ENCODE data around the gene SCN9A. TPM values are rescaled to one million over a fixed set of nuclear protein-coding genes. Genes with fewer than 3 reads are reported as not detected.

Gene SCN9A
- total and polyA plus RNA-seq, 2 of the 8 experiments (the other 6 are each of a cell fraction or from before 2014, with no cell fraction given) = 1.6 to 6.2 TPM

GRCh38 chr2:166278856-166279255 lies 96.9 kb downstream of the SCN9A start:
- H4K91ac ChIP-seq (replicated peaks; ENCODE audit: insufficient read length, low read length) = no peak overlapping the region
- H2BK5ac ChIP-seq (ENCODE audit: low read depth, low read length) = no peak overlapping the region
- H4K20me1 ChIP-seq (replicated peaks in 1 of 2; ENCODE audit: control insufficient read depth in 1 of 2, insufficient read depth in 2 of 2, low read length in 2 of 2) = no peaks in the 10 kb centered on the region
- DNase-seq (ENCODE audit: low read depth in 1 of 2, low spot score in 2 of 2) = no peak
- H2AK5ac ChIP-seq (ENCODE audit: low read depth, low read length) = no peak overlapping the region
- no peak overlapping the region for H3K27ac ChIP-seq (ENCODE audit: low read depth, low read length)
- no peak overlapping the region for H2BK12ac ChIP-seq (ENCODE audit: low read depth, low read length)
- H3K4me3 ChIP-seq (ENCODE audit: extremely low read depth in 1 of 4, insufficient read depth in 2 of 4, low read depth in 3 of 4, low read length in 4 of 4) = no peak overlapping the region
- no peak overlapping the region for H3K4me2 ChIP-seq (ENCODE audit: insufficient read depth in 1 of 2, low read depth in 2 of 2, low read length in 2 of 2)
- H3K18ac ChIP-seq (ENCODE audit: extremely low read depth, low read length) = no peak overlapping the region
- H3K4me1 ChIP-seq (replicated peaks in 1 of 4; ENCODE audit: control insufficient read depth in 3 of 4, insufficient read depth in 4 of 4, low read length in 3 of 4) = no peaks in the 10 kb centered on the region
- H3K9me3 ChIP-seq (ENCODE audit: insufficient read depth in 2 of 2, low read depth in 1 of 2, low read length in 1 of 2) = no peaks in the 10 kb centered on the region
- H2AFZ ChIP-seq (ENCODE audit: low read length) = no peak overlapping the region
- no peak overlapping the region for H2BK15ac ChIP-seq (ENCODE audit: low read length)
- ChIA-PET POLR2A (ENCODE audit: partially characterized antibody) (no interaction called here), CTCF (ENCODE audit: partially characterized antibody) (interaction anchor here (0.9 kb wide), 1 partner anchor 15 kb away, joined by 3 read pairs; no protein-coding TSS in a partner anchor)
- H3K23ac ChIP-seq (ENCODE audit: insufficient read length) = no peak overlapping the region
- no peak for FAIRE-seq
- H3K56ac ChIP-seq (replicated peaks; ENCODE audit: insufficient read length, low read depth, low read length) = no peak overlapping the region
- TF ChIP-seq SIX5 (IDR thresholded peaks at IDR 0.05; ENCODE audit: low read depth, low read length) (no peak), USF2 (IDR thresholded peaks at IDR 0.05; ENCODE audit: low read length) (no peak), NANOG (IDR thresholded peaks at IDR 0.05; ENCODE audit: insufficient read depth, low read depth, low read length, poor library complexity, severe bottlenecking) (no peak), POLR2AphosphoS5 (IDR thresholded peaks at IDR 0.05; ENCODE audit: low read depth, low read length) (no peak), TEAD4 (IDR thresholded peaks at IDR 0.05; ENCODE audit: low read depth, low read length) (no peak), YY1 (IDR thresholded peaks at IDR 0.05; ENCODE audit: low read depth, low read length) (no peak), ATF2 (IDR thresholded peaks at IDR 0.05; ENCODE audit: low read length) (no peak)
- H3K27me3 ChIP-seq (replicated peaks in 1 of 4; ENCODE audit: control insufficient read depth in 3 of 4, extremely low read depth in 1 of 4, insufficient read depth in 3 of 4, low read length in 3 of 4) = no peaks in the 10 kb centered on the region
- no peaks in the 10 kb centered on the region for H3K79me2 ChIP-seq (ENCODE audit: control insufficient read depth in 1 of 2, insufficient read depth in 2 of 2, low read length in 2 of 2)
- H3K23me2 ChIP-seq (ENCODE audit: low read depth, low read length) = no peaks in the 10 kb centered on the region
- WGBS, 2 experiments (ENCODE audit: extremely low coverage in 1 of 2, insufficient coverage in 1 of 2, insufficient read length in 1 of 2, insufficient replicate concordance in 2 of 2, low coverage in 1 of 2, low lambda C conversion rate in 2 of 2, missing lambda C conversion rate in 1 of 2) = 91% methylated on average over 4 of the region's 4 CpGs; no CpG with 5 or more reads in 1 of the 2 experiments
- no peak overlapping the region for H3K4ac ChIP-seq (replicated peaks; ENCODE audit: insufficient read length, low read depth, low read length)
- H2BK20ac ChIP-seq (ENCODE audit: low read length) = no peak overlapping the region
- H4K8ac ChIP-seq (ENCODE audit: extremely low read depth, insufficient read depth, low read length) = no peak overlapping the region
- H3K14ac ChIP-seq (ENCODE audit: insufficient read length) = no peak overlapping the region
- no peaks in the 10 kb centered on the region for H3K36me3 ChIP-seq (ENCODE audit: control insufficient read depth in 2 of 4, insufficient read depth in 4 of 4, low read length in 3 of 4)
- no peak overlapping the region for H2BK120ac ChIP-seq (replicated peaks; ENCODE audit: low read depth, low read length)
- no peak overlapping the region for H3K9ac ChIP-seq (replicated peaks in 1 of 4; ENCODE audit: extremely low read depth in 1 of 4, low read depth in 3 of 4, low read length in 3 of 4)
- no peaks in the 10 kb centered on the region for H3K79me1 ChIP-seq (ENCODE audit: low read depth, low read length)
- no peak overlapping the region for H4K5ac ChIP-seq (ENCODE audit: insufficient read length, low read depth, low read length)

All from H1 (cell line).